ENCODE data around the gene DND1. TPM values are rescaled to one million over a fixed set of nuclear protein-coding genes. Genes with fewer than 3 reads are reported as not detected.

The DND1 gene
- total RNA-seq, 6 experiments from 2014 or later: 0.27 to 1.4 (median 0.69) TPM

GRCh38 chr5:140622301-140622700, 51.1 kb downstream of the DND1 start:
- no peak for ATAC-seq
- DNase-seq: no peak
- H3K4me1 ChIP-seq: no peaks in the 10 kb centered on the region
- no peak overlapping the region for H3K27ac ChIP-seq
- no peak for TF ChIP-seq CTCF (IDR thresholded peaks at IDR 0.05)
- TF ChIP-seq POLR2A (IDR thresholded peaks at IDR 0.05): no peak
- no peaks in the 10 kb centered on the region for H3K36me3 ChIP-seq
- no peak overlapping the region for H3K4me3 ChIP-seq
- H3K9me3 ChIP-seq: no peaks in the 10 kb centered on the region
- intact Hi-C loops (cut with DNase I): no loop called here
- WGBS (ENCODE audit: insufficient coverage, low coverage, low lambda C conversion rate, missing lambda C conversion rate): 100% methylated on average over 3 of the region's 3 CpGs
- H3K27me3 ChIP-seq: no peaks in the 10 kb centered on the region

Small RNA genes within 50 kb of the gene (microRNA-seq; reads per million reads assigned to microRNA genes)
- gene MIR3655: 0 to 0.64 reads per million in 2 donors

Small RNA genes within 50 kb of the gene (small RNA-seq; reads per million reads assigned to genes)
- 226 to 269 reads per million in 2 experiments for gene VTRNA1-1
- 2.3 to 2.4 reads per million in 2 experiments for gene VTRNA1-2

Other genes with a start within 250 kb of the DND1 start
- 10 to 100 TPM; 10.7 to 19.5 (median 13.6) TPM for gene EIF4EBP3, start 125.9 kb downstream of the DND1 start, total RNA-seq
- 10 to 100 TPM; 14.4 to 35.4 (median 18.6) TPM for gene SRA1, start 116.1 kb downstream of the DND1 start, total RNA-seq
- gene APBB3, start 109.0 kb downstream of the DND1 start, total RNA-seq: 10 to 100 TPM in 5 of 6 experiments, 1 to 10 TPM in 1; 9.6 to 24.3 (median 14.3) TPM
- 10 to 100 TPM; 28.1 to 38.5 (median 30.2) TPM for gene SLC35A4, start 108.7 kb downstream of the DND1 start, total RNA-seq
- gene CD14, start 40.4 kb downstream of the DND1 start, total RNA-seq: 100 to 1,000 TPM; 174 to 513 (median 244) TPM
- gene TMCO6, start 34.1 kb downstream of the DND1 start, total RNA-seq: 10 to 100 TPM in 5 of 6 experiments, 1 to 10 TPM in 1; 7.3 to 45.5 (median 23.6) TPM
- gene NDUFA2, start 25.9 kb downstream of the DND1 start, total RNA-seq: 10 to 100 TPM; 35.4 to 56.8 (median 52.4) TPM
- 10 to 100 TPM; 26.6 to 50.7 (median 30.3) TPM for gene IK, start 25.7 kb downstream of the DND1 start, total RNA-seq
- gene WDR55, start 8.7 kb downstream of the DND1 start, total RNA-seq: 10 to 100 TPM; 13.3 to 18.4 (median 15.0) TPM
- gene HARS1, start 17.8 kb upstream of the DND1 start, total RNA-seq: 10 to 100 TPM; 22.8 to 46.6 (median 37.0) TPM
- 10 to 100 TPM in 4 of 6 experiments, 1 to 10 TPM in 2; 8.5 to 13.9 (median 11.5) TPM for gene HARS2, start 17.9 kb upstream of the DND1 start, total RNA-seq
- 10 to 100 TPM; 11.6 to 26.4 (median 18.0) TPM for gene ZMAT2, start 26.9 kb upstream of the DND1 start, total RNA-seq
- not detected for gene PCDHA1, start 112.6 kb upstream of the DND1 start, total RNA-seq
- not detected for gene PCDHA2, start 121.3 kb upstream of the DND1 start, total RNA-seq
- gene PCDHA3, start 127.5 kb upstream of the DND1 start, total RNA-seq: under 1 TPM in 1 of 6 experiments, not detected in 5; 0.07 TPM
- under 1 TPM in 4 of 6 experiments, not detected in 2; 0.09 to 0.19 (median 0.13) TPM for gene PCDHA4, start 133.5 kb upstream of the DND1 start, total RNA-seq
- under 1 TPM in 1 of 6 experiments, not detected in 5; 0.06 TPM for gene PCDHA5, start 148.0 kb upstream of the DND1 start, total RNA-seq
- gene PCDHA6, start 154.4 kb upstream of the DND1 start, total RNA-seq: under 1 TPM in 1 of 6 experiments, not detected in 5; 0.12 TPM
- under 1 TPM in 2 of 6 experiments, not detected in 4; 0.07 to 0.12 TPM for gene PCDHA7, start 160.7 kb upstream of the DND1 start, total RNA-seq
- gene PCDHA8, start 167.6 kb upstream of the DND1 start, total RNA-seq: not detected
- not detected for gene PCDHA9, start 174.8 kb upstream of the DND1 start, total RNA-seq
- under 1 TPM in 3 of 6 experiments, not detected in 3; 0.05 to 0.07 (median 0.06) TPM for gene PCDHA10, start 182.3 kb upstream of the DND1 start, total RNA-seq
- under 1 TPM in 3 of 6 experiments, not detected in 3; 0.04 to 0.51 (median 0.07) TPM for gene PCDHA11, start 195.4 kb upstream of the DND1 start, total RNA-seq
- under 1 TPM in 4 of 6 experiments, not detected in 2; 0.18 to 0.51 (median 0.32) TPM for gene PCDHA12, start 201.7 kb upstream of the DND1 start, total RNA-seq
- 1 to 10 TPM in 3 of 6 experiments, under 1 TPM in 2, not detected in 1; 0.35 to 1.8 (median 1.2) TPM for gene PCDHA13, start 208.5 kb upstream of the DND1 start, total RNA-seq

All from right lobe of liver (tissue), 6 donors.